GM03348 (cell line): Measurements from ENCODE around the gene CD84.
"Not testable (repeated sequence)": the region's sequence is repeated elsewhere in the genome, so short reads cannot be mapped to it uniquely, and the experiment has no call there.

Experiments used
- DNase-seq: peaks from one replicate; pipeline ENCODE4 v3.0.0; 2012; ENCODE audit warnings: low spot score

CD84 gene, protein sequence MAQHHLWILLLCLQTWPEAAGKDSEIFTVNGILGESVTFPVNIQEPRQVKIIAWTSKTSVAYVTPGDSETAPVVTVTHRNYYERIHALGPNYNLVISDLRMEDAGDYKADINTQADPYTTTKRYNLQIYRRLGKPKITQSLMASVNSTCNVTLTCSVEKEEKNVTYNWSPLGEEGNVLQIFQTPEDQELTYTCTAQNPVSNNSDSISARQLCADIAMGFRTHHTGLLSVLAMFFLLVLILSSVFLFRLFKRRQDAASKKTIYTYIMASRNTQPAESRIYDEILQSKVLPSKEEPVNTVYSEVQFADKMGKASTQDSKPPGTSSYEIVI

GRCh38 chr1:160579216-160579701, at the start of gene CD84:
TSS of gene CD84 (minus strand) at chr1:160579496. CDS start at chr1:160579437, 59 bp downstream.
- DNase-seq, result no peak

DNA sequence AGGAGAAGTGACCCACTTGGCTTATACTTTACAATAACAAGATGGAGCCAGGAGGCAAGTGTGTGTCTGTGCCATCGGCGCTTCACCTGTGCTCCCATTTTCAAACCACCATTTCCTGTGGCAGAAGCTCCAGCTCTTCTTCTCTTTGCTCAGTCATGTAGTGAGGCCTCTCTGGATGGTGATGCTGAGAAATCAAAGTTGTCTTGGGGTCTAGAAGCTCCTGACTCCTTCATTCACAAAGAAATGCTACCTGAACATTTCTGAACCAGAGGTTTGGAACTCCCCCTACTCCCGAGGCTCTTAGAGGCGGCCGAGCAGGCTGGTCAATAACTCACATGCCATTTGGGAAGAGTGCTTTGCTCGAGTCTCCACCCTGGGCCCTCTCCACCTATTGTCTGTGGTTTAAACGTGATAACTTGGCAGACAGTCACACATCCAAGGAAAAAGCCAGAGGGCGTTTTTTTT, 49.5 kb upstream of the CD84 start:
- no peak for DNase-seq

DNA sequence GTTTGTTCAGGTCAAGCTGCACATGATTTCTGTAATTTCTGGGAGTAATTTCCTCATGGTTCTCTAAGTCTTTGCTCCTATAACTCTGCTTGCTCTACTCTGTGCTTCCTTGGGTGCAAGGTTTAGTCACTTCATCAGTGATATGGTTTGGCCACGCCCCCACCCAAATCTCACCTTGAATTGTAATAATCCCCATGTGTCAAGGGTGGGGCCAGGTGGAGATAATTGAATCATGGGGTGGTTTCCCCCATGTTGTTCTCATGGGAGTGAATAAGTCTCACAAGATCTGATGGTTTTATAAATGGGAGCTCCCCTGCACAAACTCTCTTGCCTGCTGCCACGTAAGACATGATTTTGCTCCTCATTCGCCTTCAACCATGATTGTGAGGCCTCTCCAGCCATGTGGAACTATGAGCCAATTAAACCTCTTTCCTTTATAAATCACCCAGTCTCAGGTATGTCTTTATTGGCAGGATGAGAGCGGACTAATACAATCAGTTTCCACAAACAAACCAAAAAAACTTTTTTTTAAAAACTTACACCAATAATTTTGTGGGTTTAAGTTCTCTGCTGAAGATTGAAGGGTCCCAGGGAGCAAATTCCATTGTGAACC, 48.5 kb upstream of the CD84 start:
- not testable (repeated sequence) for DNase-seq

- DNase-seq, result no peak
These were observed 47.4 kb upstream of the CD84 start for GRCh38 chr1:160626509-160627342.

GRCh38 chr1:160625725-160626498, 46.6 kb upstream of the CD84 start:
- DNase-seq, result no peak

DNA sequence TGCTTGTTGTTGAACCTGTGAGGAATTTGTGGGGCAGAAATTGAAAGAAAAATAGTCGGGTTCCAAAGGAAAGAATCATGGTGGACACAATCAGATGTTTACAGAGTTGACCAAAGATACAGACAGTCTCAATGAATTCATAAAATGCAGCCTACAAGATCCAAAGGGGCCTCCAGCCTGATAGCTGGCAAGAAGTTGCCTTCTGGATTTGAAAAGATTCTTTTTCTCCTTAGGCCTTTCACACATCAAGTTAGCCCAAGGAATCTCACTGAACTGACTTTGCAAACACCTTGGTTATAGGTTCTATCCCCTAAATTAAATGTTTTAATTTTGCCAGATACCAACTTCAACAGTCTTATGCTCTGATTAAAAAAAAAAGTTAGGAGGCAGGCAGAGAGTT, 46.0 kb upstream of the CD84 start:
- DNase-seq, result no peak

GRCh38 chr1:160624464-160624863, 45.2 kb upstream of the CD84 start:
- DNase-seq, result no peak

DNA sequence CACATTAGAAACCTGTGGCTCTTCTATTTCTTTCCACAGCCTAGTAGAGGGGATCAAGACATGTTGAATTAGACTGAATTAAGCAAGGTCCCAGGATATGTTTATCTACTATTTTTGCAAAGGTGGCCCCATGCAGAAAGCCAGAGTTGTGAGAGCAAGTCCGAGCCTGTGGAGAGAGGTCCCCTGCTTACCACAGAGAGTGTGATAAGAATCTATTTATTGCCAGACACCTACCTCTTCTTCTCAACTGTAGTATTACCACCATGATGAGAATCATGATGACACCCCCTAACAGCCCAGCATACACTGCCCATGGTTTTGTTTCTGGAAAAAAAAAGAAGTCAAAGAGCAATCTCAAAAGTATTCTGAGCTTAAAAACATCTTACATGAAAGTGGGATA, 44.6 kb upstream of the CD84 start:
- DNase-seq, result no peak

- no peak for DNase-seq
These were observed 43.9 kb upstream of the CD84 start for GRCh38 chr1:160623227-160623633.

DNA sequence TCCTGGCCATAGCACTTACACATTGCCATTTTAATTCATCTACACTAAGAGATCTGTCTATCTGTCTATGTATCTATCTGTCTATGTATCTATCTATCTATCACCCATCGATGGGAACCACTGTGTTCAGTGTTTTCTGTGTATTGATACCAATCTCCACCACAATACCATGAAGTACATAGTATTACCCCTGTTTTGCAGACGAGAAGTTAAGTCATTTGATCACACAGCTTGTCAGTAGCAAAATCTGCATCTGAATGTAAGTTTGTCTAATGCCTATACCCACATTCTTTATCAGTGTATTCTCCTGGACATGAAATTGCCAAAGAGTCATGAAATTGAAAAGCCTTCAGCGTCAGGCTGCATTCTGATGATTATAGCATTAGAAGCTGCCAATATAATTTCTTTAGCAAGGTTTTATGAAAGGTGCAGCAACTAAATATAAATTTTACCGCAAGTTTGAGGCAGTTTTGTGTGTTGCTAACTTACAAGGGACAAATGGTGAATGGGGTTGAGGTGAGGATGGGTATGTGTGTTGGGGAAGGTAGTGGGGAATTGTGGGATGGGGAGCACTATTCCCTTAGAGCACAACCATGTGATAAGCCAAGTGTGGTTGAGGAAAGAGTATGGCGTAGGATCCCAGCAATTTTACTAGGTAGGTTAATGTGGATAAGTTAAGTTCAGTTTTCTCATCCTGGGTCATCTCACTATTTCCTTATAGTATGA, 43.4 kb upstream of the CD84 start:
- DNase-seq, result no peak

GRCh38 chr1:160621633-160622413, 42.5 kb upstream of the CD84 start:
- DNase-seq, result no peak

GRCh38 chr1:160620942-160621632, 41.8 kb upstream of the CD84 start:
- no peak for DNase-seq

DNA sequence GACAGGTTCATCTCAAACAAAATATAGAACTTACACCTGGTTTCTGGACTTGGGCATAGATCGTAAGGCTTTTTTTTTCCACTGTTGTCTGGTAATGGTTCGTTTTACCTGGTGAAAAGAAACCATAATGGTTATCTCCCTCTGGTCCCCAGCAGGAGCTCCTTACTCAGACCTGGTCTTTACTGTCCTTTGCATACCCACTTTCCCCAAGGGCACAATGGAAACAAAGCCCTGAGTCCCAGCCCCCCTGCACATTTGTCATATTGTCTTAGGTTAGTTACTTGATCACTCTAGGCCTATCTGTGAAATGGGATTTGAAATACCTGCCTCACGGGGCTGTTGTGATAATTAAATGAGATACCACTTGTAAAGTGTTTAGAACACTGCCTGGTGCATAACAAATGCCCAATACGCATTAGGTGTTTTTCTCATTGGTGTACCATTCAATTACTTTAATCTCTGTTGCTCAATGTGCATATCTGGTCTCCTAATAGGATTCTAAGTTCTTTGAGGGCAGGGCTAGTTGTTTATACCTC, 40.5 kb upstream of the CD84 start:
- DNase-seq, result no peak

GRCh38 chr1:160618763-160619274, 39.5 kb upstream of the CD84 start:
- no peak for DNase-seq

GRCh38 chr1:160618327-160618726, 39.0 kb upstream of the CD84 start:
- no peak for DNase-seq

DNA sequence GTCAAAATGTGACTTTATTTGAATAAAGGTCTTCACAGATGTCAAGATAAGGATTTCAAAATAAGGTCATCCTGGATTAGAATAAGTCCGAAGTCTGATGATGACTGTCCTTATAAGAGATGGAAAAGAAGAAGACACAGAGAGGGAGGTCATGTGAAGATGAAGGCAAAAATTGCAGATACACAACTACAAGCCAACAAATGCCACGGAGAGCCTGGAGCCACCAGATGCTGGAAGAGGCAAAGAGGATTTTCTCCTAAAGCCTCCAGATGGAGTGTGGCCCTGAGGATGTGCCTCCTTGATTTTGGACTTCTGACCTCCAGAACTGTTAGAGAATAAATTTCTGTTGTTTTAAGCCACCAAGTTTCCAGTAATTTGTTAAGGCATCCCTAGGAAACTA, 36.4 kb upstream of the CD84 start:
- DNase-seq, result no peak

DNA sequence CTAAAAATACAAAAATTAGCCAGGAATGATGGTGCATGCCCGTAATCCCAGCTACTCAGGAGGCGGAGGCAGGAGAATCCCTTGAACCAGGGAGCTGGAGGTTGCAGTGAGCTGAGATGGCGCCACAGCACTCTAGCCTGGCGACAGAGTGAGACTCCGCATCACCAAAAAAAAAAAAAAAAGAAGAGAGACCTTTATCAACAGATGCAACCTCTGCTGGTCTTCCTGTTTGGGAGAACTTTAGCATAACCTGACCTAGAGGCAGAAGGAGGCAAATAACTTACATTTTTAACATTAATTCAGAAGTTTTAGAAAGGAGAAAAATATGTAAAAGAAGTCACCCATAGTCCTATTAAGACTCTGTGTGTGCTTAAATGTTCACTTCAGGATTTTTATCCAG, 35.1 kb upstream of the CD84 start:
- DNase-seq, result no peak

DNA sequence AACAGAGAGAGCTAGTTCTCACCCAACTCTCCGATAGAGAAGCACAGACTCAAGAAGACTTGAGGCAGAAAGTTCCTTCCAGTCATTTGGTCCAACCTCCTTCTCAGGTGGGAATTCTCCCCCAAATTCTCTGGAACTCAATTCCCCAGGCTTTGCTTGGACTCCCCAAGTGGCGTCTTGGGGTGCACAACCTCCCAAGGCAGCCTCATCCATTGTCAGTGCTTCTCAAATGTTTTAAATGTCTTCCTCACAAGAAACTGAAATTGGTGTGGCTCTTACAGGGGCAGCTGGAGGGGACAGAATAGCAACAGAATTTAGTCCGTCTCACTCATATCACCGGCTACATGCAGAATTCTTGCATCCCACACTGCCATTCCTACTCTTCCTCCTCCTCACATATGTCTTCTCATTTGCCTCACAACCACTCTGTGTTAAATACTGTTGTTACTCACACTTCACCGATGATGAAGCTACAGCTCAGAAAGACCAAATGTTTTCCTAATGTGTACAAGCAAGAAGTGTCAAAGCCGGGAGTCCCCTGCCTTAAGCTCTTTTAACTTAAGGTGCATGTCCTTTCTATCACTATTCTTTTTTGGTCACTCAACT, 33.4 kb upstream of the CD84 start:
- no peak for DNase-seq
